ENCODE measurements around the gene MINDY1. TPM values are rescaled to one million over a fixed set of nuclear protein-coding genes. Genes with fewer than 3 reads are reported as not detected.

Gene MINDY1
- total and polyA plus RNA-seq, 10 of the 15 experiments (the other 5 are each of a cell fraction or from before 2014, with no cell fraction given): 0.48 to 8.8 (median 5.0) TPM

DNA sequence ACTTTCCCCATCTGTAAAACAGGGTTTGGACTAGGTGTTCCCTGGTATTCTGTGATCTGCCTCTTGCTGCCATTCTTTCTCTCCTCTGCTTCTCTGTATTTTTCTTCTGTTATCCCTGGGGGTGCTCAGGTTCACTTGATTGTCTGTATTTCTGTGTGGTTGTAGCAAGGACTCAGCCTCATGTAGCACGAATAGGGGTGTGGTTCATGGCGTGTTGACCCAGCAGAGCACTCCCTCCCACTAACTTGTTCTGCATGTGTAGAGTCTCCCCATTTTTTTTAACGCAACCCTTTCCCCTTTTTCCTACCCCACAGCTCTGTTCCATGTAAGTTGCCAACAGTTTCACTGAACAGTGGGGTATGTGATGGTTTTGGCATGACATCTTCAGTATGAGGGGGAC, 28.5 kb upstream of the MINDY1 start:
- no peak overlapping the region for H3K9ac ChIP-seq (ENCODE audit: control insufficient read depth, insufficient read depth, low read length)
- H3K27ac ChIP-seq (ENCODE audit: control insufficient read depth, insufficient read depth): no peak overlapping the region
- ChIA-PET RAD21 (ENCODE audit: unreplicated experiment) (no interaction called here), CTCF (interaction anchor here (0.6 to 1.1 kb wide), 3 partner anchors 11 to 28 kb away, joined by 3 to 5 read pairs (median 3); partner anchors contain the start of gene MINDY1), SMC1A (ENCODE audit: uncharacterized antibody, unreplicated experiment) (no interaction called here), POLR2A (interaction anchor here (0.5 kb wide), 1 partner anchor 149 kb away, joined by 4 read pairs; no protein-coding TSS in a partner anchor)
- no peaks in the 10 kb centered on the region for H3K27me3 ChIP-seq (replicated peaks in 1 of 2; ENCODE audit: control insufficient read depth in 2 of 2, insufficient read depth in 2 of 2, low read length in 1 of 2)
- no peaks in the 10 kb centered on the region for H3K4me1 ChIP-seq (ENCODE audit: control insufficient read depth, insufficient read depth, low read length)
- H3K4me3 ChIP-seq: no peak overlapping the region
- no TSS peak for BruUV-seq (replicated peaks)
- no peaks in the 10 kb centered on the region for H3K9me3 ChIP-seq (replicated peaks; ENCODE audit: control insufficient read depth, insufficient read depth, low read length)
- intact Hi-C loops (cut with micrococcal nuclease; ENCODE audit: unreplicated experiment): no loop called here
- in situ Hi-C loops (cut with MboI): no loop called here
- no peak for TF ChIP-seq RAD21 (IDR thresholded peaks at IDR 0.05; ENCODE audit: insufficient read depth, low read depth, low read length)
- no peak for TF ChIP-seq IRF4 (IDR thresholded peaks at IDR 0.05; ENCODE audit: low read depth, low read length)
- TF ChIP-seq, protein P1, sequence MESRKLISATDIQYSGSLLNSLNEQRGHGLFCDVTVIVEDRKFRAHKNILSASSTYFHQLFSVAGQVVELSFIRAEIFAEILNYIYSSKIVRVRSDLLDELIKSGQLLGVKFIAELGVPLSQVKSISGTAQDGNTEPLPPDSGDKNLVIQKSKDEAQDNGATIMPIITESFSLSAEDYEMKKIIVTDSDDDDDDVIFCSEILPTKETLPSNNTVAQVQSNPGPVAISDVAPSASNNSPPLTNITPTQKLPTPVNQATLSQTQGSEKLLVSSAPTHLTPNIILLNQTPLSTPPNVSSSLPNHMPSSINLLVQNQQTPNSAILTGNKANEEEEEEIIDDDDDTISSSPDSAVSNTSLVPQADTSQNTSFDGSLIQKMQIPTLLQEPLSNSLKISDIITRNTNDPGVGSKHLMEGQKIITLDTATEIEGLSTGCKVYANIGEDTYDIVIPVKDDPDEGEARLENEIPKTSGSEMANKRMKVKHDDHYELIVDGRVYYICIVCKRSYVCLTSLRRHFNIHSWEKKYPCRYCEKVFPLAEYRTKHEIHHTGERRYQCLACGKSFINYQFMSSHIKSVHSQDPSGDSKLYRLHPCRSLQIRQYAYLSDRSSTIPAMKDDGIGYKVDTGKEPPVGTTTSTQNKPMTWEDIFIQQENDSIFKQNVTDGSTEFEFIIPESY (IDR thresholded peaks at IDR 0.05): no peak
- no peak for TF ChIP-seq JUND (IDR thresholded peaks at IDR 0.05; ENCODE audit: low read depth, low read length)
- H2AFZ ChIP-seq (ENCODE audit: control insufficient read depth, low read depth, low read length): no peak overlapping the region
- WGBS (ENCODE audit: insufficient coverage, insufficient replicate concordance, low lambda C conversion rate, missing lambda C conversion rate): 94% methylated on average over 3 of the region's 3 CpGs
- H3K36me3 ChIP-seq (ENCODE audit: control insufficient read depth in 2 of 2, insufficient read depth in 2 of 2, low read length in 1 of 2): peaks cover 2% of the 10 kb centered on the region in 2 experiments; a peak in 2 of 4 replicates
- FAIRE-seq (no peak), ATAC-seq (no peak), DNase-seq (ENCODE audit: low read depth, low spot score) (no peak)
- H4K20me1 ChIP-seq (ENCODE audit: control insufficient read depth, insufficient read depth): no peaks in the 10 kb centered on the region
- no peaks in the 10 kb centered on the region for H3K79me2 ChIP-seq (ENCODE audit: control insufficient read depth, insufficient read depth, low read length)
- no peak overlapping the region for H3K4me2 ChIP-seq (ENCODE audit: control insufficient read depth, insufficient read depth)

DNA sequence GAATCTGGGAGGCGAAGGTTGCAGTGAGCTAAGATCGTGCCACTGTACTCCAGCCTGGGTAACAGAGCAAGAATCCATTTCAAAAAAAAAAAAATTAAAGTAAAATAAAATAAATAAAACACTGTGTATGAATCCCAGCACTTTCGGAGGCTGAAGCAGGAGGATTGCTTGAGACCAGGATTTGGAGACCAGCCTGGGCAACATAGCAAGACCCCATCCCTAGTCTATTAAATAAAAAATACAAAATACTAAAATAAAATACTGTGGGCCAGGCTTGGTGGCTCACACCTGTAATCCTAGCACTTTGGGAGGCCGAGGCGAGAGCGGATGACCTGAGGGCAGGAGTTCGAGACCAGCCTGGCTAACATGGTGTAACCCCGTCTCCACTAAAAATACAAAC, 25.5 kb upstream of the MINDY1 start:
- Histone ChIP-seq H3K27me3 (replicated peaks in 1 of 2; ENCODE audit: control insufficient read depth in 2 of 2, insufficient read depth in 2 of 2, low read length in 1 of 2) (no peaks in the 10 kb centered on the region), H4K20me1 (ENCODE audit: control insufficient read depth, insufficient read depth) (no peaks in the 10 kb centered on the region), H2AFZ (ENCODE audit: control insufficient read depth, low read depth, low read length) (no peak overlapping the region), H3K9ac (ENCODE audit: control insufficient read depth, insufficient read depth, low read length) (no peak overlapping the region), H3K4me2 (ENCODE audit: control insufficient read depth, insufficient read depth) (no peak overlapping the region), H3K4me1 (ENCODE audit: control insufficient read depth, insufficient read depth, low read length) (no peaks in the 10 kb centered on the region), H3K79me2 (ENCODE audit: control insufficient read depth, insufficient read depth, low read length) (no peaks in the 10 kb centered on the region), H3K36me3 (ENCODE audit: control insufficient read depth in 2 of 2, insufficient read depth in 2 of 2, low read length in 1 of 2) (peaks cover 4 to 5% of the 10 kb centered on the region in 2 experiments; a peak in 2 of 4 replicates), H3K9me3 (replicated peaks; ENCODE audit: control insufficient read depth, insufficient read depth, low read length) (no peaks in the 10 kb centered on the region), H3K27ac (ENCODE audit: control insufficient read depth, insufficient read depth) (no peak overlapping the region), H3K4me3 (no peak overlapping the region)
- ATAC-seq: no peak
- intact Hi-C loops (cut with micrococcal nuclease; ENCODE audit: unreplicated experiment) (no loop called here), in situ Hi-C loops (cut with MboI) (no loop called here)
- ChIA-PET RAD21 (ENCODE audit: unreplicated experiment) (no interaction called here), POLR2A (no interaction called here), CTCF (interaction anchor here (0.6 to 1.8 kb wide), 4 partner anchors 15 to 201 kb away, joined by 3 to 6 read pairs (median 4); partner anchors contain the start of genes C1orf56 and TNFAIP8L2), SMC1A (ENCODE audit: uncharacterized antibody, unreplicated experiment) (interaction anchor here (1.7 kb wide), 1 partner anchor 19 kb away, joined by 3 read pairs; no protein-coding TSS in a partner anchor)
- no TSS peak for BruUV-seq (replicated peaks)
- no peak for DNase-seq (ENCODE audit: low read depth, low spot score)
- no peak for FAIRE-seq
- WGBS (ENCODE audit: insufficient coverage, insufficient replicate concordance, low lambda C conversion rate, missing lambda C conversion rate): 97% methylated on average over 8 of the region's 8 CpGs
- no peak for TF ChIP-seq POU2F2 (IDR thresholded peaks at IDR 0.05; ENCODE audit: borderline replicate concordance, low read depth, low read length)
- TF ChIP-seq, protein P2, sequence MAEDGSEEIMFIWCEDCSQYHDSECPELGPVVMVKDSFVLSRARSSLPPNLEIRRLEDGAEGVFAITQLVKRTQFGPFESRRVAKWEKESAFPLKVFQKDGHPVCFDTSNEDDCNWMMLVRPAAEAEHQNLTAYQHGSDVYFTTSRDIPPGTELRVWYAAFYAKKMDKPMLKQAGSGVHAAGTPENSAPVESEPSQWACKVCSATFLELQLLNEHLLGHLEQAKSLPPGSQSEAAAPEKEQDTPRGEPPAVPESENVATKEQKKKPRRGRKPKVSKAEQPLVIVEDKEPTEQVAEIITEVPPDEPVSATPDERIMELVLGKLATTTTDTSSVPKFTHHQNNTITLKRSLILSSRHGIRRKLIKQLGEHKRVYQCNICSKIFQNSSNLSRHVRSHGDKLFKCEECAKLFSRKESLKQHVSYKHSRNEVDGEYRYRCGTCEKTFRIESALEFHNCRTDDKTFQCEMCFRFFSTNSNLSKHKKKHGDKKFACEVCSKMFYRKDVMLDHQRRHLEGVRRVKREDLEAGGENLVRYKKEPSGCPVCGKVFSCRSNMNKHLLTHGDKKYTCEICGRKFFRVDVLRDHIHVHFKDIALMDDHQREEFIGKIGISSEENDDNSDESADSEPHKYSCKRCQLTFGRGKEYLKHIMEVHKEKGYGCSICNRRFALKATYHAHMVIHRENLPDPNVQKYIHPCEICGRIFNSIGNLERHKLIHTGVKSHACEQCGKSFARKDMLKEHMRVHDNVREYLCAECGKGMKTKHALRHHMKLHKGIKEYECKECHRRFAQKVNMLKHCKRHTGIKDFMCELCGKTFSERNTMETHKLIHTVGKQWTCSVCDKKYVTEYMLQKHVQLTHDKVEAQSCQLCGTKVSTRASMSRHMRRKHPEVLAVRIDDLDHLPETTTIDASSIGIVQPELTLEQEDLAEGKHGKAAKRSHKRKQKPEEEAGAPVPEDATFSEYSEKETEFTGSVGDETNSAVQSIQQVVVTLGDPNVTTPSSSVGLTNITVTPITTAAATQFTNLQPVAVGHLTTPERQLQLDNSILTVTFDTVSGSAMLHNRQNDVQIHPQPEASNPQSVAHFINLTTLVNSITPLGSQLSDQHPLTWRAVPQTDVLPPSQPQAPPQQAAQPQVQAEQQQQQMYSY (CRISPR knock-in tag; IDR thresholded peaks at IDR 0.05): no peak
- no peak for TF ChIP-seq IKZF2 (IDR thresholded peaks at IDR 0.05)
- TF ChIP-seq SPI1 (IDR thresholded peaks at IDR 0.05; ENCODE audit: borderline replicate concordance, insufficient read depth, low read depth, low read length): no peak
- TF ChIP-seq STAT1 (conservative IDR thresholded peaks at IDR 0.05): no peak
- TF ChIP-seq, protein P3, sequence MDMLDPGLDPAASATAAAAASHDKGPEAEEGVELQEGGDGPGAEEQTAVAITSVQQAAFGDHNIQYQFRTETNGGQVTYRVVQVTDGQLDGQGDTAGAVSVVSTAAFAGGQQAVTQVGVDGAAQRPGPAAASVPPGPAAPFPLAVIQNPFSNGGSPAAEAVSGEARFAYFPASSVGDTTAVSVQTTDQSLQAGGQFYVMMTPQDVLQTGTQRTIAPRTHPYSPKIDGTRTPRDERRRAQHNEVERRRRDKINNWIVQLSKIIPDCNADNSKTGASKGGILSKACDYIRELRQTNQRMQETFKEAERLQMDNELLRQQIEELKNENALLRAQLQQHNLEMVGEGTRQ (IDR thresholded peaks at IDR 0.05; ENCODE audit: borderline replicate concordance, low read depth, low read length): no peak
- no peak for TF ChIP-seq ZNF622 (IDR thresholded peaks at IDR 0.05)
